HEK293 (cell line): ENCODE data around the gene TLE5.

ENCODE experiments used
- CTCF ChIA-PET: fragments of 350-600 bp; formaldehyde crosslinking; extraction: SDS; loops from one replicate; lab custom pipeline; 2021; ENCODE audit warnings: antibody characterized with exemption; lab: Yijun Ruan, JAX
- POLR2A ChIA-PET: fragments of 300-600 bp; formaldehyde crosslinking; extraction: SDS; loops from one replicate; lab custom pipeline; 2020; ENCODE audit warnings: antibody characterized with exemption, inconsistent platforms; lab: Yijun Ruan, JAX
- H3K27ac ChIP-seq: fragments of 200-500 bp; sonication (Bioruptor generic); 2 replicates; pipeline ENCODE4 v1.5.1; 2014; ENCODE audit warnings: low read depth, low read length, control low read depth, inconsistent platforms; ENCODE audit errors: extremely low read depth
- H3K36me3 ChIP-seq, 2 experiments: fragments of 200-500 bp in 1 of 2; sonication (Bioruptor generic) in 1 of 2; 1 replicate in 1 of 2; 2 replicates in 1 of 2; pipeline ENCODE4 v1.5.1; 2014 to 2017; ENCODE audit warnings: inconsistent platforms in 2 of 2, low read length in 2 of 2; ENCODE audit not compliant: control insufficient read depth in 2 of 2, insufficient read depth in 1 of 2
- H3K4me1 ChIP-seq: fragments of 200-500 bp; sonication (Bioruptor generic); 2 replicates; pipeline ENCODE4 v1.5.1; 2014; ENCODE audit warnings: mild to moderate bottlenecking, low read length, inconsistent platforms; ENCODE audit not compliant: control insufficient read depth, insufficient read depth
- H3K4me3 ChIP-seq: 2 replicates; pipeline ENCODE4 v1.5.1; 2011; ENCODE audit warnings: low read depth, mild to moderate bottlenecking, control low read depth, low read length, moderate library complexity
- H3K9me3 ChIP-seq: fragments of 200-500 bp; sonication (Bioruptor generic); 2 replicates; pipeline ENCODE4 v1.5.1; 2014; ENCODE audit warnings: low read depth, low read length, inconsistent platforms; ENCODE audit not compliant: control insufficient read depth, insufficient read depth
- KLF10 ChIP-seq: fragments of 450-650 bp; IDR thresholded peaks from 2 replicates; pipeline ENCODE4 v1.5.1; 2018; ENCODE audit warnings: missing biosample characterization, mild to moderate bottlenecking, missing genetic modification characterization
- SP7 ChIP-seq: fragments of 450-650 bp; formaldehyde crosslinking; IDR thresholded peaks from 2 replicates; pipeline ENCODE4 v1.5.1; 2016; ENCODE audit warnings: missing biosample characterization, missing genetic modification characterization
- TCF7L2 ChIP-seq: IDR thresholded peaks from 2 replicates; pipeline ENCODE4 v1.6.1; 2011; ENCODE audit warnings: low read depth, mild to moderate bottlenecking, inconsistent platforms, low read length, moderate library complexity, borderline replicate concordance
- ZBTB8A ChIP-seq: fragments of 450-650 bp; formaldehyde crosslinking; IDR thresholded peaks from 2 replicates; pipeline ENCODE4 v1.5.1; 2016; ENCODE audit warnings: missing biosample characterization, missing genetic modification characterization
- ZNF292 ChIP-seq: fragments of 450-650 bp; formaldehyde crosslinking; IDR thresholded peaks from 2 replicates; pipeline ENCODE4 v1.5.1; 2016; ENCODE audit warnings: low read depth, missing biosample characterization, missing genetic modification characterization, borderline replicate concordance
- ZNF335 ChIP-seq: fragments of 450-650 bp; formaldehyde crosslinking; conservative IDR thresholded peaks from 2 replicates; pipeline ENCODE4 v1.5.1; 2016; ENCODE audit warnings: missing biosample characterization, missing genetic modification characterization
- ZNF624 ChIP-seq: fragments of 450-650 bp; formaldehyde crosslinking; IDR thresholded peaks from 2 replicates; pipeline ENCODE4 v1.5.1; 2017; ENCODE audit warnings: missing biosample characterization, missing genetic modification characterization
- ZNF626 ChIP-seq: fragments of 450-650 bp; sonication (Bioruptor Pico); formaldehyde crosslinking; IDR thresholded peaks from 2 replicates; pipeline ENCODE4 v1.5.1; 2018; ENCODE audit warnings: missing biosample characterization, missing genetic modification characterization, inconsistent platforms
- ZNF677 ChIP-seq: fragments of 450-650 bp; IDR thresholded peaks from 2 replicates; pipeline ENCODE4 v1.5.0; 2018; ENCODE audit warnings: missing biosample characterization, mild to moderate bottlenecking, missing genetic modification characterization, moderate library complexity
- ZSCAN23 ChIP-seq: fragments of 450-650 bp; formaldehyde crosslinking; IDR thresholded peaks from 2 replicates; pipeline ENCODE4 v1.5.1; 2016; ENCODE audit warnings: missing biosample characterization, missing genetic modification characterization
- TF ChIP-seq, protein P1 (sequence below): fragments of 450-650 bp; formaldehyde crosslinking; IDR thresholded peaks from 2 replicates; pipeline ENCODE4 v1.5.0; 2017; ENCODE audit warnings: missing biosample characterization, missing genetic modification characterization, borderline replicate concordance
- TF ChIP-seq, protein P2 (sequence below): fragments of 450-650 bp; formaldehyde crosslinking; IDR thresholded peaks from 2 replicates; pipeline ENCODE4 v1.5.1; 2016; ENCODE audit warnings: missing biosample characterization, missing genetic modification characterization, borderline replicate concordance
- TF ChIP-seq, protein P3 (sequence below): fragments of 450-650 bp; formaldehyde crosslinking; IDR thresholded peaks from 2 replicates; pipeline ENCODE4 v1.5.1; 2016; ENCODE audit warnings: missing biosample characterization, missing genetic modification characterization
- TF ChIP-seq, protein P4 (sequence below): fragments of 450-650 bp; IDR thresholded peaks from 2 replicates; pipeline ENCODE4 v1.5.1; 2018; ENCODE audit warnings: missing biosample characterization, mild to moderate bottlenecking, missing genetic modification characterization
- TF ChIP-seq, protein P5 (sequence below): fragments of 450-650 bp; formaldehyde crosslinking; IDR thresholded peaks from 2 replicates; pipeline ENCODE4 v1.5.1; 2016; ENCODE audit warnings: missing biosample characterization, missing genetic modification characterization, low read depth
- TF ChIP-seq, protein P6 (sequence below): fragments of 450-650 bp; formaldehyde crosslinking; IDR thresholded peaks from 2 replicates; pipeline ENCODE4 v1.5.1; 2016; ENCODE audit warnings: missing biosample characterization, missing genetic modification characterization

Gene TLE5

DNA sequence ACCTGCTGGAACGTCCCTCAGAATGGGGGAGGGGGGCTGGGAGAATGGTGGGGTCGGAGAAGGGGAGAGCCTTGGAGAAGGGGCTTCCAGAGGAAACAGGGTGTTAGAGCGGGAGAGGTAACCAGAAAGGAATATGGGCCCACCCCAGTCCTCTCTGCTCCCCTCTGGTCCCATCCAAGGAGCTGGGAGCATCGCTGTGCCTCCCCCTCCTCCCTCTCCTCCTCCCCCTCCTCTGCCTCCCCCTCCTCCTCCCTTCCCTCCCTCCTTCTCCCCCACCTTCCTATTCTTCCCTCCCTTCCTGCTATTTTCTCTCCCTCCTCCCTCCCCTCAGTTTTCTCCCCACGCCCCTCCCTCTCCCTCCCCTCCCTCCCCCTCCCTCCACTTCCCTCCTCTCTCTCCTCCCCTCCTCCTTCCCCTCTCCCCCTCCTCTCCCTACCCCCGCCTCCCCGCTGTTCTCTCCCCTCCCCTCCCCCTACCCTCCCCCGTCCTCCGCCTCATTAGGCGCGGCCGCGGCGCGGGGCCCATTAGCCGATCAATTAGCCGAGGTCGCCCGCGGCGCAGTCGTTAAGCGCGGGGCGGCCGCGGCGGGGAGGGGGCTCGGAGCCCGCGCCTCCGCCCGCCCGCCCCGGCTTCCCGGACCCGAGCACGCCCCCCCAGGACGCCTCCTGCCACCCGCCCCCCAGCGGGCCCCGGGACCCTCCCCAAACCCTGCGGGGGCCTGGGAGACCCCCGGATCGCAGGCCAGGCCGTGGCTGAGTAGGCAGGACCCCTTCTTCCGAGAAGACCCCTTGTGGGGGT lies 15.4 kb downstream of the TLE5 start (continued):
- TF ChIP-seq, protein P1, sequence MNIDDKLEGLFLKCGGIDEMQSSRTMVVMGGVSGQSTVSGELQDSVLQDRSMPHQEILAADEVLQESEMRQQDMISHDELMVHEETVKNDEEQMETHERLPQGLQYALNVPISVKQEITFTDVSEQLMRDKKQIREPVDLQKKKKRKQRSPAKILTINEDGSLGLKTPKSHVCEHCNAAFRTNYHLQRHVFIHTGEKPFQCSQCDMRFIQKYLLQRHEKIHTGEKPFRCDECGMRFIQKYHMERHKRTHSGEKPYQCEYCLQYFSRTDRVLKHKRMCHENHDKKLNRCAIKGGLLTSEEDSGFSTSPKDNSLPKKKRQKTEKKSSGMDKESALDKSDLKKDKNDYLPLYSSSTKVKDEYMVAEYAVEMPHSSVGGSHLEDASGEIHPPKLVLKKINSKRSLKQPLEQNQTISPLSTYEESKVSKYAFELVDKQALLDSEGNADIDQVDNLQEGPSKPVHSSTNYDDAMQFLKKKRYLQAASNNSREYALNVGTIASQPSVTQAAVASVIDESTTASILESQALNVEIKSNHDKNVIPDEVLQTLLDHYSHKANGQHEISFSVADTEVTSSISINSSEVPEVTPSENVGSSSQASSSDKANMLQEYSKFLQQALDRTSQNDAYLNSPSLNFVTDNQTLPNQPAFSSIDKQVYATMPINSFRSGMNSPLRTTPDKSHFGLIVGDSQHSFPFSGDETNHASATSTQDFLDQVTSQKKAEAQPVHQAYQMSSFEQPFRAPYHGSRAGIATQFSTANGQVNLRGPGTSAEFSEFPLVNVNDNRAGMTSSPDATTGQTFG (tag by site-specific recombination): no peak
- TF ChIP-seq ZNF677 (tag by site-specific recombination) (no peak), ZNF624 (tag by site-specific recombination) (no peak), ZBTB8A (tag by site-specific recombination) (no peak), ZSCAN23 (tag by site-specific recombination) (no peak)
- TF ChIP-seq, protein P2, sequence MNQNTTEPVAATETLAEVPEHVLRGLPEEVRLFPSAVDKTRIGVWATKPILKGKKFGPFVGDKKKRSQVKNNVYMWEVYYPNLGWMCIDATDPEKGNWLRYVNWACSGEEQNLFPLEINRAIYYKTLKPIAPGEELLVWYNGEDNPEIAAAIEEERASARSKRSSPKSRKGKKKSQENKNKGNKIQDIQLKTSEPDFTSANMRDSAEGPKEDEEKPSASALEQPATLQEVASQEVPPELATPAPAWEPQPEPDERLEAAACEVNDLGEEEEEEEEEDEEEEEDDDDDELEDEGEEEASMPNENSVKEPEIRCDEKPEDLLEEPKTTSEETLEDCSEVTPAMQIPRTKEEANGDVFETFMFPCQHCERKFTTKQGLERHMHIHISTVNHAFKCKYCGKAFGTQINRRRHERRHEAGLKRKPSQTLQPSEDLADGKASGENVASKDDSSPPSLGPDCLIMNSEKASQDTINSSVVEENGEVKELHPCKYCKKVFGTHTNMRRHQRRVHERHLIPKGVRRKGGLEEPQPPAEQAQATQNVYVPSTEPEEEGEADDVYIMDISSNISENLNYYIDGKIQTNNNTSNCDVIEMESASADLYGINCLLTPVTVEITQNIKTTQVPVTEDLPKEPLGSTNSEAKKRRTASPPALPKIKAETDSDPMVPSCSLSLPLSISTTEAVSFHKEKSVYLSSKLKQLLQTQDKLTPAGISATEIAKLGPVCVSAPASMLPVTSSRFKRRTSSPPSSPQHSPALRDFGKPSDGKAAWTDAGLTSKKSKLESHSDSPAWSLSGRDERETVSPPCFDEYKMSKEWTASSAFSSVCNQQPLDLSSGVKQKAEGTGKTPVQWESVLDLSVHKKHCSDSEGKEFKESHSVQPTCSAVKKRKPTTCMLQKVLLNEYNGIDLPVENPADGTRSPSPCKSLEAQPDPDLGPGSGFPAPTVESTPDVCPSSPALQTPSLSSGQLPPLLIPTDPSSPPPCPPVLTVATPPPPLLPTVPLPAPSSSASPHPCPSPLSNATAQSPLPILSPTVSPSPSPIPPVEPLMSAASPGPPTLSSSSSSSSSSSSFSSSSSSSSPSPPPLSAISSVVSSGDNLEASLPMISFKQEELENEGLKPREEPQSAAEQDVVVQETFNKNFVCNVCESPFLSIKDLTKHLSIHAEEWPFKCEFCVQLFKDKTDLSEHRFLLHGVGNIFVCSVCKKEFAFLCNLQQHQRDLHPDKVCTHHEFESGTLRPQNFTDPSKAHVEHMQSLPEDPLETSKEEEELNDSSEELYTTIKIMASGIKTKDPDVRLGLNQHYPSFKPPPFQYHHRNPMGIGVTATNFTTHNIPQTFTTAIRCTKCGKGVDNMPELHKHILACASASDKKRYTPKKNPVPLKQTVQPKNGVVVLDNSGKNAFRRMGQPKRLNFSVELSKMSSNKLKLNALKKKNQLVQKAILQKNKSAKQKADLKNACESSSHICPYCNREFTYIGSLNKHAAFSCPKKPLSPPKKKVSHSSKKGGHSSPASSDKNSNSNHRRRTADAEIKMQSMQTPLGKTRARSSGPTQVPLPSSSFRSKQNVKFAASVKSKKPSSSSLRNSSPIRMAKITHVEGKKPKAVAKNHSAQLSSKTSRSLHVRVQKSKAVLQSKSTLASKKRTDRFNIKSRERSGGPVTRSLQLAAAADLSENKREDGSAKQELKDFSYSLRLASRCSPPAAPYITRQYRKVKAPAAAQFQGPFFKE (tag by site-specific recombination): no peak
- TF ChIP-seq, protein P3, sequence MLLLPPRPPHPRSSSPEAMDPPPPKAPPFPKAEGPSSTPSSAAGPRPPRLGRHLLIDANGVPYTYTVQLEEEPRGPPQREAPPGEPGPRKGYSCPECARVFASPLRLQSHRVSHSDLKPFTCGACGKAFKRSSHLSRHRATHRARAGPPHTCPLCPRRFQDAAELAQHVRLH (tag by site-specific recombination): no peak
- TF ChIP-seq, protein P4, sequence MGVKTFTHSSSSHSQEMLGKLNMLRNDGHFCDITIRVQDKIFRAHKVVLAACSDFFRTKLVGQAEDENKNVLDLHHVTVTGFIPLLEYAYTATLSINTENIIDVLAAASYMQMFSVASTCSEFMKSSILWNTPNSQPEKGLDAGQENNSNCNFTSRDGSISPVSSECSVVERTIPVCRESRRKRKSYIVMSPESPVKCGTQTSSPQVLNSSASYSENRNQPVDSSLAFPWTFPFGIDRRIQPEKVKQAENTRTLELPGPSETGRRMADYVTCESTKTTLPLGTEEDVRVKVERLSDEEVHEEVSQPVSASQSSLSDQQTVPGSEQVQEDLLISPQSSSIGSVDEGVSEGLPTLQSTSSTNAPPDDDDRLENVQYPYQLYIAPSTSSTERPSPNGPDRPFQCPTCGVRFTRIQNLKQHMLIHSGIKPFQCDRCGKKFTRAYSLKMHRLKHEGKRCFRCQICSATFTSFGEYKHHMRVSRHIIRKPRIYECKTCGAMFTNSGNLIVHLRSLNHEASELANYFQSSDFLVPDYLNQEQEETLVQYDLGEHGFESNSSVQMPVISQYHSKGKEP (tag by site-specific recombination): no peak
- TF ChIP-seq, protein P5, sequence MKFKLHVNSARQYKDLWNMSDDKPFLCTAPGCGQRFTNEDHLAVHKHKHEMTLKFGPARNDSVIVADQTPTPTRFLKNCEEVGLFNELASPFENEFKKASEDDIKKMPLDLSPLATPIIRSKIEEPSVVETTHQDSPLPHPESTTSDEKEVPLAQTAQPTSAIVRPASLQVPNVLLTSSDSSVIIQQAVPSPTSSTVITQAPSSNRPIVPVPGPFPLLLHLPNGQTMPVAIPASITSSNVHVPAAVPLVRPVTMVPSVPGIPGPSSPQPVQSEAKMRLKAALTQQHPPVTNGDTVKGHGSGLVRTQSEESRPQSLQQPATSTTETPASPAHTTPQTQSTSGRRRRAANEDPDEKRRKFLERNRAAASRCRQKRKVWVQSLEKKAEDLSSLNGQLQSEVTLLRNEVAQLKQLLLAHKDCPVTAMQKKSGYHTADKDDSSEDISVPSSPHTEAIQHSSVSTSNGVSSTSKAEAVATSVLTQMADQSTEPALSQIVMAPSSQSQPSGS: no peak
- TF ChIP-seq, all 188 proteins: peak for 4

DNA sequence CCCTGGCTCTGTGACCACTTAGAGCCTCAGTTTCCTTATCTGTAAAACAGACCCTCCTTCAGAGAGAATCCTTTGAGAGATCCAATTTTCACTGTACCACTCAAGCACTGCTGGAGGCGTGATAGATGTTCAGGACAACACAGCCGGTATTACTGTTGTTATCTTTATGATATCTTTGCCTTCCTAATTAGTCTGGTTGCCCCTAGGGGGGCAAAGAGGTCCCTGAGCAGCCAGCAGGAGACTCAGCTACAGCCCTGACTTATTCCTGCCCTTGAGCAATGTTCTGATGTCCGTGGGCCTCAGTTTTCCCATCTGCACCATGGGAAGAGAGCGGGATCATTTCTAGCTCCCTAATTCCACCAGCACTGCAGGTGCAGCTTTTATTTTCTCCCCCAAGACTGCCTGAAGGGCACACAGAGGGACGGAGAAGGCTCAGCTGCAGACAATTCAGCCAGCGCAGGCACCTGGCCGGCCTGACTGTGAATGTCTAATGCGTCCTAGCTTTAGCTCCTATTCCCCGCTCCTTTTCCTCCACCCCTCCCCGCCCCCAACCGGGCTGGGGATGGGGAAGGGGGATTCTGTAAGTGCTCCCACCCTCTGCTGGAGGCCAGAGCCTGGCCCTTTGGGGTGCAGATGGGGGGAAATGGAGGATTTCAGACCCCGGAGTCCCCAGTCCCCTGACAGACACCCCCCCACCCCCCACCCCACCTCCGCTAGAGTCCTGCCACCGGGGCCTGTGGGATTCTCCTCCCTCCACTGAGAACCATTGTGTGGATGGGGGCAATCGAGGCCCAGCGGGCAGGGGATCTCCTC lies 16.2 kb downstream of the TLE5 start:
- CTCF ChIA-PET: interaction anchor here (0.6 to 1.1 kb wide), 6 partner anchors 9 to 517 kb away, joined by 3 to 4 read pairs (median 3); no protein-coding TSS in a partner anchor
- Histone ChIP-seq H3K4me1 (peaks cover 13% of the 10 kb centered on the region), H3K36me3 (no peaks in the 10 kb centered on the region), H3K9me3 (no peaks in the 10 kb centered on the region), H3K4me3 (no peak overlapping the region), H3K27ac (peak overlapping the region; percentile 41; the same call in 1 of the 2 replicates)
- POLR2A ChIA-PET: interaction anchor here (3.4 kb wide), 1 partner anchor 11 kb away, joined by 37 read pairs; no protein-coding TSS in a partner anchor
- TF ChIP-seq SP7 (tag by site-specific recombination) (0 out of 2 replicates have a peak, but pooled peaks have one; percentile 13), ZNF335 (tag by site-specific recombination) (peak; percentile 80), ZNF626 (tag by site-specific recombination) (no peak), KLF10 (tag by site-specific recombination) (0 out of 2 replicates have a peak, but pooled peaks have one; percentile 28), TCF7L2 (0 out of 2 replicates have a peak, but pooled peaks have one; percentile 24), ZNF292 (no peak)
- TF ChIP-seq, protein P6, sequence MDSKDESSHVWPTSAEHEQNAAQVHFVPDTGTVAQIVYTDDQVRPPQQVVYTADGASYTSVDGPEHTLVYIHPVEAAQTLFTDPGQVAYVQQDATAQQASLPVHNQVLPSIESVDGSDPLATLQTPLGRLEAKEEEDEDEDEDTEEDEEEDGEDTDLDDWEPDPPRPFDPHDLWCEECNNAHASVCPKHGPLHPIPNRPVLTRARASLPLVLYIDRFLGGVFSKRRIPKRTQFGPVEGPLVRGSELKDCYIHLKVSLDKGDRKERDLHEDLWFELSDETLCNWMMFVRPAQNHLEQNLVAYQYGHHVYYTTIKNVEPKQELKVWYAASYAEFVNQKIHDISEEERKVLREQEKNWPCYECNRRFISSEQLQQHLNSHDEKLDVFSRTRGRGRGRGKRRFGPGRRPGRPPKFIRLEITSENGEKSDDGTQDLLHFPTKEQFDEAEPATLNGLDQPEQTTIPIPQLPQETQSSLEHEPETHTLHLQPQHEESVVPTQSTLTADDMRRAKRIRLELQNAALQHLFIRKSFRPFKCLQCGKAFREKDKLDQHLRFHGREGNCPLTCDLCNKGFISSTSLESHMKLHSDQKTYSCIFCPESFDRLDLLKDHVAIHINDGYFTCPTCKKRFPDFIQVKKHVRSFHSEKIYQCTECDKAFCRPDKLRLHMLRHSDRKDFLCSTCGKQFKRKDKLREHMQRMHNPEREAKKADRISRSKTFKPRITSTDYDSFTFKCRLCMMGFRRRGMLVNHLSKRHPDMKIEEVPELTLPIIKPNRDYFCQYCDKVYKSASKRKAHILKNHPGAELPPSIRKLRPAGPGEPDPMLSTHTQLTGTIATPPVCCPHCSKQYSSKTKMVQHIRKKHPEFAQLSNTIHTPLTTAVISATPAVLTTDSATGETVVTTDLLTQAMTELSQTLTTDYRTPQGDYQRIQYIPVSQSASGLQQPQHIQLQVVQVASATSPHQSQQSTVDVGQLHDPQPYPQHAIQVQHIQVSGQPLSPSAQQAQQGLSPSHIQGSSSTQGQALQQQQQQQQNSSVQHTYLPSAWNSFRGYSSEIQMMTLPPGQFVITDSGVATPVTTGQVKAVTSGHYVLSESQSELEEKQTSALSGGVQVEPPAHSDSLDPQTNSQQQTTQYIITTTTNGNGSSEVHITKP (tag by site-specific recombination): no peak
